ENCODE data around the gene DLEC1.

- TF ChIP-seq CTCF (IDR thresholded peaks at IDR 0.05) = no peak
- no peak for TF ChIP-seq POLR2A (IDR thresholded peaks at IDR 0.05)
Measured at GRCh38 chr3:38150780-38151528, 111.9 kb downstream of the DLEC1 start.
